Lung (tissue), 12 donors: Measurements from ENCODE around the gene PALS1. TPM values are rescaled to one million over a fixed set of nuclear protein-coding genes. Genes with fewer than 3 reads are reported as not detected.
A peak's percentile ranks its signal among the peaks of the same experiment; 100 is the strongest.

Source experiments
- ATAC-seq: fragments of 200-7000 bp; cut with Tn5 transposase; one replicate; pipeline ENCODE4 v1.9.1; 2020; ENCODE audit warnings: moderate number of reproducible peaks; ENCODE audit not compliant: insufficient read depth, low FRiP score
- DNase-seq, 3 donors: peaks; one replicate each; pipeline ENCODE4 v3.0.0-alpha.2; 2013 to 2017
- H3K27ac ChIP-seq, 2 donors: one replicate each; pipeline ENCODE4 v1.5.1; 2013; ENCODE audit warnings: mild to moderate bottlenecking in 2 of 2, moderate library complexity in 2 of 2, control low read depth in 1 of 2, inconsistent platforms in 1 of 2, low read depth in 1 of 2, low read length in 1 of 2
- H3K27me3 ChIP-seq, 3 donors: one replicate each; pipeline ENCODE4 v1.5.1; 2013; ENCODE audit warnings: low read length in 2 of 3; ENCODE audit not compliant: control insufficient read depth in 3 of 3, insufficient read depth in 3 of 3
- H3K36me3 ChIP-seq, 4 donors: one replicate each; pipeline ENCODE4 v1.5.1; 2013; ENCODE audit warnings: low read length in 4 of 4, mild to moderate bottlenecking in 1 of 4, moderate library complexity in 1 of 4; ENCODE audit not compliant: control insufficient read depth in 4 of 4, insufficient read depth in 4 of 4
- H3K4me1 ChIP-seq, 5 donors: one replicate each; pipeline ENCODE4 v1.5.1; 2013; ENCODE audit warnings: low read length in 5 of 5, mild to moderate bottlenecking in 2 of 5, moderate library complexity in 1 of 5; ENCODE audit not compliant: control insufficient read depth in 5 of 5, insufficient read depth in 5 of 5
- H3K4me3 ChIP-seq: one replicate; pipeline ENCODE4 v1.5.1; 2013; ENCODE audit warnings: mild to moderate bottlenecking, control low read depth, moderate library complexity
- H3K9ac ChIP-seq, 2 donors: one replicate each; pipeline ENCODE4 v1.5.1; 2013; ENCODE audit warnings: low read length in 2 of 2, control low read depth in 1 of 2; ENCODE audit not compliant: insufficient read depth in 1 of 2
- H3K9me3 ChIP-seq, 4 donors: one replicate each; pipeline ENCODE4 v1.5.1; 2013; ENCODE audit warnings: low read length in 3 of 4, mild to moderate bottlenecking in 1 of 4, moderate library complexity in 1 of 4; ENCODE audit not compliant: control insufficient read depth in 4 of 4, insufficient read depth in 3 of 4
- CTCF ChIP-seq: IDR thresholded peaks from 2 replicates; pipeline ENCODE4 v1.5.1; 2012; ENCODE audit warnings: mild to moderate bottlenecking; ENCODE audit errors: control extremely low read depth, extremely low read depth
- WGBS, 2 donors: extraction: QIAGEN DNeasy Blood & Tissue Kit; methylation state at CpG; one replicate each; pipeline ENCODE4 v1.1.7; 2013; 5-methylcytosine and 5-hydroxymethylcytosine counted together
- polyA plus RNA-seq, 2 donors: library from polyadenylated mRNA; stranded (reverse); fragments of 200-250 nt; gene quantifications; one replicate each; pipeline ENCODE4 v1.2.1, GENCODE V29; 2013
- total RNA-seq, 2 donors: library from RNA; depleted of rRNA in 1 of 2; stranded (reverse); fragments of >200 nt in 1 of 2; gene quantifications; one replicate each; pipeline ENCODE4 v1.2.1, GENCODE V29; 2014 to 2021
- donor health status: control.
- donor health status: control.
- donor health status: Bipolar disorder and iron deficiency.
- donor health status: healthy.
- donor health status: DM: yes; HTN: yes; CAD: no.

Gene PALS1
- total and polyA plus RNA-seq, 4 donors, result 6.1 to 45.7 (median 17.4) TPM

- Histone ChIP-seq H3K9me3 (no peaks in the 10 kb centered on the region), H3K9ac (no peak overlapping the region), H3K27me3 (no peaks in the 10 kb centered on the region), H3K4me1 (peaks cover 0 to 21% (median 2%) of the 10 kb centered on the region in 5 donors), H3K4me3 (no peak overlapping the region), H3K36me3 (no peaks in the 10 kb centered on the region), H3K27ac (no peak overlapping the region)
- DNase-seq (no peak), ATAC-seq (no peak)
- WGBS, 2 donors, result 67 to 74% methylated on average over 1 of the region's 1 CpG
- no peak for TF ChIP-seq CTCF
Measured at GRCh38 chr14:67245104-67245503, 3.9 kb downstream of the PALS1 start.

- no peak overlapping the region for H3K9ac ChIP-seq
- no peak overlapping the region for H3K4me3 ChIP-seq
- TF ChIP-seq CTCF, result no peak
- H3K9me3 ChIP-seq, result no peaks in the 10 kb centered on the region
- peaks cover 0 to under 1% (median 0%) of the 10 kb centered on the region in 4 donors for H3K36me3 ChIP-seq
- no peak overlapping the region for H3K27ac ChIP-seq
- DNase-seq (no peak), ATAC-seq (no peak)
- 70 to 98% methylated on average over 2 of the region's 2 CpGs for WGBS, 2 donors
- no peaks in the 10 kb centered on the region for H3K27me3 ChIP-seq
- peaks cover 0 to 8% (median 3%) of the 10 kb centered on the region in 5 donors for H3K4me1 ChIP-seq
Measured at GRCh38 chr14:67251573-67252226, 10.5 kb downstream of the PALS1 start.

- 75 to 93% methylated on average over 2 of the region's 2 CpGs for WGBS, 2 donors
Measured at GRCh38 chr14:67253076-67253635, 11.9 kb downstream of the PALS1 start.

More at GRCh38 chr14:67253076-67253635, 11.9 kb downstream of the PALS1 start:
- no peak overlapping the region for H3K27ac ChIP-seq
- TF ChIP-seq CTCF, result no peak
- peaks cover 0 to 4% (median 0%) of the 10 kb centered on the region in 4 donors for H3K36me3 ChIP-seq
- DNase-seq (no peak), ATAC-seq (no peak)
- H3K9me3 ChIP-seq, result no peaks in the 10 kb centered on the region
- H3K4me1 ChIP-seq, result peaks cover 0 to 8% (median 0%) of the 10 kb centered on the region in 5 donors
- peak overlapping the region in 1 of 2 donors; percentile 13 for H3K9ac ChIP-seq
- H3K4me3 ChIP-seq, result no peak overlapping the region
- no peaks in the 10 kb centered on the region for H3K27me3 ChIP-seq
